Small intestine (tissue), 7 donors: ENCODE data around the gene OR10A6. TPM values are rescaled to one million over a fixed set of nuclear protein-coding genes. Genes with fewer than 3 reads are reported as not detected.
A peak's percentile ranks its signal among the peaks of the same experiment; 100 is the strongest.

Experiments used
- DNase-seq, 2 donors: peaks; one replicate each; pipeline versions ENCODE4 v3.0.0 to v3.0.0-alpha.2; 2013
- FAIRE-seq: peaks from 2 replicates; lab custom pipeline; 2012; peaks lifted over from hg19 to GRCh38; lab: Jason Lieb, UNC
- H3K27ac ChIP-seq, 3 donors: one replicate each; pipeline ENCODE4 v1.5.1; 2013; ENCODE audit warnings: low read length in 2 of 3, mild to moderate bottlenecking in 2 of 3, control low read depth in 1 of 3, inconsistent platforms in 1 of 3, low read depth in 1 of 3, moderate library complexity in 1 of 3
- H3K27me3 ChIP-seq, 3 donors: one replicate each; pipeline ENCODE4 v1.6.1; 2013; ENCODE audit warnings: low read length in 3 of 3, inconsistent platforms in 1 of 3; ENCODE audit not compliant: control insufficient read depth in 3 of 3, insufficient read depth in 3 of 3
- H3K36me3 ChIP-seq, 3 donors: one replicate each; pipeline ENCODE4 v1.6.1; 2013; ENCODE audit warnings: low read length in 3 of 3, inconsistent platforms in 1 of 3, low read depth in 1 of 3, mild to moderate bottlenecking in 1 of 3, moderate library complexity in 1 of 3; ENCODE audit not compliant: control insufficient read depth in 3 of 3, insufficient read depth in 2 of 3
- H3K4me1 ChIP-seq, 3 donors: one replicate each; pipeline ENCODE4 v1.6.1; 2013; ENCODE audit warnings: low read length in 2 of 3, inconsistent platforms in 1 of 3, low read depth in 1 of 3, mild to moderate bottlenecking in 1 of 3, moderate library complexity in 1 of 3; ENCODE audit not compliant: control insufficient read depth in 3 of 3, insufficient read depth in 2 of 3
- H3K4me3 ChIP-seq, 3 donors: one replicate each; pipeline ENCODE4 v1.5.1; 2013; ENCODE audit warnings: low read length in 3 of 3, control low read depth in 1 of 3, inconsistent platforms in 1 of 3, low read depth in 1 of 3, mild to moderate bottlenecking in 1 of 3, moderate library complexity in 1 of 3
- H3K9me3 ChIP-seq, 2 donors: one replicate each; pipeline ENCODE4 v1.6.1; 2013; ENCODE audit warnings: low read depth in 1 of 2, low read length in 1 of 2; ENCODE audit not compliant: control insufficient read depth in 2 of 2, insufficient read depth in 1 of 2
- WGBS, 3 donors: extraction: QIAGEN DNeasy Blood & Tissue Kit; methylation state at CpG; one replicate each; pipeline ENCODE4 v1.1.7; 2013; 5-methylcytosine and 5-hydroxymethylcytosine counted together
- polyA plus RNA-seq, 4 donors: library from polyadenylated mRNA; stranded (reverse) in 3 of 4; unstranded in 1 of 4; fragments of 200-250 nt in 3 of 4; fragments of 120-200 nt in 1 of 4; gene quantifications; one replicate each; pipeline versions ENCODE4 v1.2.1 to v1.2.3, GENCODE V29; 2013
- donor health status: healthy with polysubstance abuse.
- donor health status: control.
- donor health status: control.
- donor health status: Bipolar disorder and iron deficiency.
- donor health status: healthy.

OR10A6 gene
- polyA plus RNA-seq, 4 donors, result 0.04 TPM; not detected in 3

- FAIRE-seq, result no peak
- DNase-seq, result peak in 1 of 2 donors; percentile 76
- Histone ChIP-seq H3K4me1 (no peaks in the 10 kb centered on the region), H3K4me3 (no peak overlapping the region), H3K27me3 (peaks cover 0 to 5% (median 0%) of the 10 kb centered on the region in 3 donors), H3K36me3 (no peaks in the 10 kb centered on the region), H3K27ac (no peak overlapping the region), H3K9me3 (no peaks in the 10 kb centered on the region)
- WGBS, 3 donors, result 8 to 44% (median 15%) methylated on average over 1 of the region's 1 CpG
Observed at GRCh38 chr11:7936615-7937014, 5.5 kb upstream of the OR10A6 start.

GRCh38 chr11:7927635-7928034, 3.4 kb downstream of the OR10A6 start:
- peaks cover 0 to 4% of the 10 kb centered on the region in 2 donors for H3K9me3 ChIP-seq
- 80 to 89% (median 84%) methylated on average over 6 of the region's 6 CpGs for WGBS, 3 donors
- FAIRE-seq, result no peak

GRCh38 chr11:7924536-7924935, 6.5 kb downstream of the OR10A6 start:
- peaks cover 0 to 4% of the 10 kb centered on the region in 2 donors for H3K9me3 ChIP-seq
- peak overlapping the region in 1 of 3 donors; percentile 66 for H3K27ac ChIP-seq
- no peaks in the 10 kb centered on the region for H3K4me1 ChIP-seq
- FAIRE-seq (no peak), DNase-seq (peak in 1 of 2 donors; percentile 69)
- WGBS, 3 donors, result 26 to 49% (median 40%) methylated on average over 2 of the region's 2 CpGs
- no peaks in the 10 kb centered on the region for H3K36me3 ChIP-seq
- no peak overlapping the region for H3K4me3 ChIP-seq
- H3K27me3 ChIP-seq, result peaks cover 0 to 5% (median 0%) of the 10 kb centered on the region in 3 donors

More at GRCh38 chr11:7927635-7928034, 3.4 kb downstream of the OR10A6 start:
- H3K27me3 ChIP-seq, result peaks cover 0 to 5% (median 2%) of the 10 kb centered on the region in 3 donors
- DNase-seq, result no peak
- no peaks in the 10 kb centered on the region for H3K36me3 ChIP-seq
- H3K4me1 ChIP-seq, result no peaks in the 10 kb centered on the region
- H3K4me3 ChIP-seq, result no peak overlapping the region
- H3K27ac ChIP-seq, result no peak overlapping the region

GRCh38 chr11:7918141-7918540, 12.9 kb downstream of the OR10A6 start:
- WGBS, 3 donors, result 60 to 81% (median 70%) methylated on average over 2 of the region's 2 CpGs
- Histone ChIP-seq H3K4me3 (no peak overlapping the region), H3K36me3 (no peaks in the 10 kb centered on the region), H3K27ac (no peak overlapping the region), H3K27me3 (no peaks in the 10 kb centered on the region), H3K9me3 (no peaks in the 10 kb centered on the region), H3K4me1 (no peaks in the 10 kb centered on the region)
- no peak for FAIRE-seq
- DNase-seq, result no peak

- Histone ChIP-seq H3K4me3 (no peak overlapping the region), H3K36me3 (no peaks in the 10 kb centered on the region), H3K4me1 (peaks cover 0 to 10% (median 0%) of the 10 kb centered on the region in 3 donors), H3K27me3 (peaks cover 0 to 2% (median 0%) of the 10 kb centered on the region in 3 donors), H3K27ac (no peak overlapping the region), H3K9me3 (no peaks in the 10 kb centered on the region)
- FAIRE-seq, result no peak
- no peak for DNase-seq
Observed at GRCh38 chr11:7911011-7911410, 20.1 kb downstream of the OR10A6 start.

- 32 to 50% (median 47%) methylated on average over 2 of the region's 2 CpGs for WGBS, 3 donors
- peak in 1 of 2 donors; percentile 37 for DNase-seq
- peaks cover 0 to 13% (median 0%) of the 10 kb centered on the region in 3 donors for H3K4me1 ChIP-seq
Observed at GRCh38 chr11:7910286-7910788, 20.7 kb downstream of the OR10A6 start.

GRCh38 chr11:7909585-7910285, 21.3 kb downstream of the OR10A6 start:
- Histone ChIP-seq H3K27me3 (peaks cover 0 to 2% (median 0%) of the 10 kb centered on the region in 3 donors), H3K27ac (no peak overlapping the region), H3K4me3 (no peak overlapping the region), H3K4me1 (peaks cover 0 to 13% (median 0%) of the 10 kb centered on the region in 3 donors), H3K36me3 (no peaks in the 10 kb centered on the region), H3K9me3 (no peaks in the 10 kb centered on the region)
- FAIRE-seq, result no peak
- 43 to 50% (median 45%) methylated on average over 2 of the region's 2 CpGs for WGBS, 3 donors
- DNase-seq, result no peak

More at GRCh38 chr11:7910286-7910788, 20.7 kb downstream of the OR10A6 start:
- H3K36me3 ChIP-seq, result no peaks in the 10 kb centered on the region
- H3K27me3 ChIP-seq, result peaks cover 0 to 2% (median 0%) of the 10 kb centered on the region in 3 donors
- H3K9me3 ChIP-seq, result no peaks in the 10 kb centered on the region
- H3K27ac ChIP-seq, result no peak overlapping the region
- no peak overlapping the region for H3K4me3 ChIP-seq
- FAIRE-seq, result no peak

- Histone ChIP-seq H3K27me3 (peaks cover 0 to 2% (median 0%) of the 10 kb centered on the region in 3 donors), H3K4me1 (peaks cover 0 to 32% (median 0%) of the 10 kb centered on the region in 3 donors), H3K36me3 (no peaks in the 10 kb centered on the region), H3K9me3 (no peaks in the 10 kb centered on the region), H3K27ac (no peak overlapping the region), H3K4me3 (no peak overlapping the region)
- WGBS, 3 donors, result 50 to 55% (median 54%) methylated on average over 3 of the region's 3 CpGs
- no peak for DNase-seq
- no peak for FAIRE-seq
Observed at GRCh38 chr11:7907121-7907520, 23.9 kb downstream of the OR10A6 start.
